Measurements from ENCODE around the gene SPRR1B. TPM values are rescaled to one million over a fixed set of nuclear protein-coding genes. Genes with fewer than 3 reads are reported as not detected.

Gene SPRR1B
- total RNA-seq, 1 donor from 2014 or later = 216 TPM

DNA sequence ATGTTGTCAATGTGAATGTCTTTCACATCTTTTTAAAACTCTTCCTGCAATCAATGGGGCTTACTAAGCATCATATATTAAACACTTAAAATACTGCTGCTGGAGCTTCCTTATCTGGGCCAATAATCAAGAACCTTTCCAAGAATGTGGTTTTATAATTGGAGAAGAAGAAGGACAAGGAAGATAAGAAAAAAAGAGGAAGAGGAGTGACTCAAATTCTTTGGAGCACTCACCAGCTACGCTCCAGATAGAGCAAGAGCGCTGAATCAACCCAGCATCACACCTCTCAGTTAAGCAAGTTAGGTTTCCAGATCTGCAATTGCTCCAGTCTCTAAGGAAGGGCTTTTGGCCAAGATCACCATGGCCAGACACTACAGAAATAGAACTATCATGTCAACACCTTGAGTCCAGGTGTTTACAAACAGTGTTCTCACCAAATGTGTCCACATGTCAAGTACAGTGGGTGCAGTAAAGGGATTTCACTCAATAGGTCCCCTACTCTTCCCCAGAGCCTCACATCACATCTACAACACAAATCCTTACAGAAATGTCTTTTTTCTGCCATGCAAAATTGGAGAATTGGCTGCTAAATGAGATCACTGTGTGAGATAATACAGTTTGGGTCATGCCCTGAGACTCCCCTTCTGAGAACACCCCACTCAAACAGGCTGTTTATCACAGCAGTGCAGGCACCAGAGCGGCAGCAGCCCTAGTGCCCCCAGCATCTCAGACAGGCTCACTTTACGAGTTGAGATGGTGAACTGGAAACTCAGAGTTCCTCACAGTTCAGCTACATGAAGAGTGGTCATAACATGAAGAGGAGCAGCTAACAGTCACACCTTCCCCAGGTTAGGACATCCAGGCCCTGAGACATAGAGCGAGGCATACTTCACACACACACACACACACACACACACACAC is 42.1 kb downstream of the SPRR1B start:
- no peak for TF ChIP-seq POLR2AphosphoS5 (IDR thresholded peaks at IDR 0.05; ENCODE audit: insufficient read depth in 1 of 2, low read depth in 1 of 2)
- TF ChIP-seq POLR2A (IDR thresholded peaks at IDR 0.05) = no peak
- TF ChIP-seq, protein P1, sequence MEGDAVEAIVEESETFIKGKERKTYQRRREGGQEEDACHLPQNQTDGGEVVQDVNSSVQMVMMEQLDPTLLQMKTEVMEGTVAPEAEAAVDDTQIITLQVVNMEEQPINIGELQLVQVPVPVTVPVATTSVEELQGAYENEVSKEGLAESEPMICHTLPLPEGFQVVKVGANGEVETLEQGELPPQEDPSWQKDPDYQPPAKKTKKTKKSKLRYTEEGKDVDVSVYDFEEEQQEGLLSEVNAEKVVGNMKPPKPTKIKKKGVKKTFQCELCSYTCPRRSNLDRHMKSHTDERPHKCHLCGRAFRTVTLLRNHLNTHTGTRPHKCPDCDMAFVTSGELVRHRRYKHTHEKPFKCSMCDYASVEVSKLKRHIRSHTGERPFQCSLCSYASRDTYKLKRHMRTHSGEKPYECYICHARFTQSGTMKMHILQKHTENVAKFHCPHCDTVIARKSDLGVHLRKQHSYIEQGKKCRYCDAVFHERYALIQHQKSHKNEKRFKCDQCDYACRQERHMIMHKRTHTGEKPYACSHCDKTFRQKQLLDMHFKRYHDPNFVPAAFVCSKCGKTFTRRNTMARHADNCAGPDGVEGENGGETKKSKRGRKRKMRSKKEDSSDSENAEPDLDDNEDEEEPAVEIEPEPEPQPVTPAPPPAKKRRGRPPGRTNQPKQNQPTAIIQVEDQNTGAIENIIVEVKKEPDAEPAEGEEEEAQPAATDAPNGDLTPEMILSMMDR (IDR thresholded peaks at IDR 0.05) = no peak
- DNase-seq (ENCODE audit: extremely low spot score in 2 of 2) = no peak
- Histone ChIP-seq H3K27ac (no peak overlapping the region), H3K36me3 (no peaks in the 10 kb centered on the region), H3K4me1 (no peaks in the 10 kb centered on the region), H3K4me3 (no peak overlapping the region), H3K27me3 (no peaks in the 10 kb centered on the region), H3K9me3 (no peaks in the 10 kb centered on the region)
- intact Hi-C loops (cut with DNase I) = no loop called here

DNA sequence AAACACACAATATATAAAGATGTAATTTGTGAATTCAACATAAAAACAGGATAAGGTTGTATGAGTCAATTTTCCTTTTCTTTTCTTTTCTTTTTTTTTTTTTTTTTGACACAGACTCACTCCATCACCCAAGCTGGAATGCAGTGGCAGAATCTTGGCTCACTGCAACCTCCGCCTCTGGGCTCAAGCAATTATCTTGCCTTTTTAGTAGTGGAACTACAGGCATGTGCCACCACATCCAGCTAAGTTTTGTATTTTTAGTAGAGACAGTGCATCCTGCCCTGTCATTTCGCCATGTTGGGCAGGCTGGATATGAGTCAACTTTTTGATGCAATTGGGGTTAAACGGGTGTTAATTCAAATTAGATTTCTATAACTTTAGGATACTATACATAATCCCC is 50.7 kb downstream of the SPRR1B start:
- intact Hi-C loops (cut with DNase I) = no loop called here
- no peak overlapping the region for H3K4me3 ChIP-seq
- H3K36me3 ChIP-seq = no peaks in the 10 kb centered on the region
- no peak for TF ChIP-seq POLR2A (IDR thresholded peaks at IDR 0.05)
- TF ChIP-seq, protein P1 (IDR thresholded peaks at IDR 0.05) = no peak
- TF ChIP-seq POLR2AphosphoS5 (IDR thresholded peaks at IDR 0.05; ENCODE audit: insufficient read depth in 1 of 2, low read depth in 1 of 2) = no peak
- H3K27me3 ChIP-seq = no peaks in the 10 kb centered on the region
- H3K27ac ChIP-seq = no peak overlapping the region
- DNase-seq (ENCODE audit: extremely low spot score in 2 of 2) = no peak
- H3K4me1 ChIP-seq = no peaks in the 10 kb centered on the region
- H3K9me3 ChIP-seq = no peaks in the 10 kb centered on the region

Small RNA genes within 50 kb of the gene (small RNA-seq; reads per million reads assigned to genes)
- gene AL356867.1 (not detected), gene RF00322 (not detected), gene SPRR1A (0.95 reads per million, percentile 15 among the genes with 10 or more reads in this experiment)

Other genes with a start within 250 kb of the SPRR1B start
- not detected for gene LCE1E, start 244.9 kb upstream of the SPRR1B start, total RNA-seq
- gene LCE1D, start 234.5 kb upstream of the SPRR1B start, total RNA-seq = not detected
- not detected for gene LCE1C, start 224.6 kb upstream of the SPRR1B start, total RNA-seq
- gene LCE1B, start 219.2 kb upstream of the SPRR1B start, total RNA-seq = not detected
- not detected for gene LCE1A, start 203.7 kb upstream of the SPRR1B start, total RNA-seq
- not detected for gene LCE6A, start 188.3 kb upstream of the SPRR1B start, total RNA-seq
- not detected for gene LCE7A, start 171.2 kb upstream of the SPRR1B start, total RNA-seq
- not detected for gene SMCP, start 152.9 kb upstream of the SPRR1B start, total RNA-seq
- gene IVL, start 122.7 kb upstream of the SPRR1B start, total RNA-seq = 169 TPM
- not detected for gene SPRR5, start 84.0 kb upstream of the SPRR1B start, total RNA-seq
- not detected for gene SPRR4, start 60.6 kb upstream of the SPRR1B start, total RNA-seq
- 109 TPM for gene SPRR1A, start 47.1 kb upstream of the SPRR1B start, total RNA-seq
- 1,163 TPM for gene SPRR3, start 29.5 kb upstream of the SPRR1B start, total RNA-seq
- gene SPRR2D, start 9.9 kb downstream of the SPRR1B start, total RNA-seq = 49.6 TPM
- 74.6 TPM for gene SPRR2A, start 26.3 kb downstream of the SPRR1B start, total RNA-seq
- not detected for gene SPRR2B, start 40.4 kb downstream of the SPRR1B start, total RNA-seq
- gene SPRR2E, start 63.3 kb downstream of the SPRR1B start, total RNA-seq = 11.8 TPM
- gene SPRR2F, start 82.3 kb downstream of the SPRR1B start, total RNA-seq = 2.5 TPM
- gene SPRR2G, start 119.7 kb downstream of the SPRR1B start, total RNA-seq = not detected
- gene LELP1, start 172.2 kb downstream of the SPRR1B start, total RNA-seq = not detected
- not detected for gene PRR9, start 186.4 kb downstream of the SPRR1B start, total RNA-seq
- not detected for gene LORICRIN, start 228.5 kb downstream of the SPRR1B start, total RNA-seq